HEK293 (cell line): ENCODE measurements around the gene SMIM24.

Source experiments
- CTCF ChIA-PET: fragments of 350-600 bp; formaldehyde crosslinking; extraction: SDS; loops from one replicate; lab custom pipeline; 2021; ENCODE audit warnings: antibody characterized with exemption; lab: Yijun Ruan, JAX
- POLR2A ChIA-PET: fragments of 300-600 bp; formaldehyde crosslinking; extraction: SDS; loops from one replicate; lab custom pipeline; 2020; ENCODE audit warnings: antibody characterized with exemption, inconsistent platforms; lab: Yijun Ruan, JAX
- H3K27ac ChIP-seq: fragments of 200-500 bp; sonication (Bioruptor generic); 2 replicates; pipeline ENCODE4 v1.5.1; 2014; ENCODE audit warnings: low read depth, low read length, control low read depth, inconsistent platforms; ENCODE audit errors: extremely low read depth
- H3K36me3 ChIP-seq, 2 experiments: fragments of 200-500 bp in 1 of 2; sonication (Bioruptor generic) in 1 of 2; 1 replicate in 1 of 2; 2 replicates in 1 of 2; pipeline ENCODE4 v1.5.1; 2014 to 2017; ENCODE audit warnings: inconsistent platforms in 2 of 2, low read length in 2 of 2; ENCODE audit not compliant: control insufficient read depth in 2 of 2, insufficient read depth in 1 of 2
- H3K4me1 ChIP-seq: fragments of 200-500 bp; sonication (Bioruptor generic); 2 replicates; pipeline ENCODE4 v1.5.1; 2014; ENCODE audit warnings: mild to moderate bottlenecking, low read length, inconsistent platforms; ENCODE audit not compliant: control insufficient read depth, insufficient read depth
- H3K4me3 ChIP-seq: 2 replicates; pipeline ENCODE4 v1.5.1; 2011; ENCODE audit warnings: low read depth, mild to moderate bottlenecking, control low read depth, low read length, moderate library complexity
- H3K9me3 ChIP-seq: fragments of 200-500 bp; sonication (Bioruptor generic); 2 replicates; pipeline ENCODE4 v1.5.1; 2014; ENCODE audit warnings: low read depth, low read length, inconsistent platforms; ENCODE audit not compliant: control insufficient read depth, insufficient read depth
- KLF10 ChIP-seq: fragments of 450-650 bp; IDR thresholded peaks from 2 replicates; pipeline ENCODE4 v1.5.1; 2018; ENCODE audit warnings: missing biosample characterization, mild to moderate bottlenecking, missing genetic modification characterization
- RBAK ChIP-seq: fragments of 450-650 bp; formaldehyde crosslinking; IDR thresholded peaks from 2 replicates; pipeline ENCODE4 v1.5.1; 2016; ENCODE audit warnings: missing biosample characterization, missing genetic modification characterization
- ZBTB20 ChIP-seq: fragments of 450-650 bp; formaldehyde crosslinking; IDR thresholded peaks from 2 replicates; pipeline ENCODE4 v1.5.1; 2016; ENCODE audit warnings: missing biosample characterization, missing genetic modification characterization
- ZFHX2 ChIP-seq: fragments of 450-650 bp; formaldehyde crosslinking; conservative IDR thresholded peaks from 2 replicates; pipeline ENCODE4 v1.5.1; 2016; ENCODE audit warnings: missing biosample characterization, missing genetic modification characterization
- ZNF146 ChIP-seq: fragments of 450-650 bp; formaldehyde crosslinking; IDR thresholded peaks from 2 replicates; pipeline ENCODE4 v1.5.1; 2016; ENCODE audit warnings: missing biosample characterization, missing genetic modification characterization
- ZNF302 ChIP-seq: fragments of 450-650 bp; formaldehyde crosslinking; IDR thresholded peaks from 2 replicates; pipeline ENCODE4 v1.5.1; 2016; ENCODE audit warnings: missing biosample characterization, missing genetic modification characterization, low read depth
- ZNF335 ChIP-seq: fragments of 450-650 bp; formaldehyde crosslinking; conservative IDR thresholded peaks from 2 replicates; pipeline ENCODE4 v1.5.1; 2016; ENCODE audit warnings: missing biosample characterization, missing genetic modification characterization
- ZNF354C ChIP-seq: fragments of 450-650 bp; formaldehyde crosslinking; IDR thresholded peaks from 2 replicates; pipeline ENCODE4 v1.5.1; 2016; ENCODE audit warnings: missing biosample characterization, missing genetic modification characterization, low read depth, borderline replicate concordance
- ZNF394 ChIP-seq: fragments of 450-650 bp; formaldehyde crosslinking; IDR thresholded peaks from 2 replicates; pipeline ENCODE4 v1.5.1; 2016; ENCODE audit warnings: missing biosample characterization, missing genetic modification characterization, mild to moderate bottlenecking, moderate library complexity, borderline replicate concordance
- ZNF488 ChIP-seq: fragments of 450-650 bp; formaldehyde crosslinking; IDR thresholded peaks from 2 replicates; pipeline ENCODE4 v1.5.1; 2016; ENCODE audit warnings: missing biosample characterization, missing genetic modification characterization
- ZNF549 ChIP-seq: fragments of 450-650 bp; IDR thresholded peaks from 2 replicates; pipeline ENCODE4 v1.5.1; 2018; ENCODE audit warnings: missing biosample characterization, missing genetic modification characterization, mild to moderate bottlenecking, inconsistent platforms, moderate library complexity
- TF ChIP-seq, protein P1 (sequence below): fragments of 450-650 bp; formaldehyde crosslinking; IDR thresholded peaks from 2 replicates; pipeline ENCODE4 v1.5.1; 2017; ENCODE audit warnings: missing biosample characterization, missing genetic modification characterization
- TF ChIP-seq, protein P2 (sequence below): fragments of 450-650 bp; formaldehyde crosslinking; conservative IDR thresholded peaks from 2 replicates; pipeline ENCODE4 v1.5.1; 2016; ENCODE audit warnings: low read depth, missing biosample characterization, missing genetic modification characterization

SMIM24 gene

DNA sequence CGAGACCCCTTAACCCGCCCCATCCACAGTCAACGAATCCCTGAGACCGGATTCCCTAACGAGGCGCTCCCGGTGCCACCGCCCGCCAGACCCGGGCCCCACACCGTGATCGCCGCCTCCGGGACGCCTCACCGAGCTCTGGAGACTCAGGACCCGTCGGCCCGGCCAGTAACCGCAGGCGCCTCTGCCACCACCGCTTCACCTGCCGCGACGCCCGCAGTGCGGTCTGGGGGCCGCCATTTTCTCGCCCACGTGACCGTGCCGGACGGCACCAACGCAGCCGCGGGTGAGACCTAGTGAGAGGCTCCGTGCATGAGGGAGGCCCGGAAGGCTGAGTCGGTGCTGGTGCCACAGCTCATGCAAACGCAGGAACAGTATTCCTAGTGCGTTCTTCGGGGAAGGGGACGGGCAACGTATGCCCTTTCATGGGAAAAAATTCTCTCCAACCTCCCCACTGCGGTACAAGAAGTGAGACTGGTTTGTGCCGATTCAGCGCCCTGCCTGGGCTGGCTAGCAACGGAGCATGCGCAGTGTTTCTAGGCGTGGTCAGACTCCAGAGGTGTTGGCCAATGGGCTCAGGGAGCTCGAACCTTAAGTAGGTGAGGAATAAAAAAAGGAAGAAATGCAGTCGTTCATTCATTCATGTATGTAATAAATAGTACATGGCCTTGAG lies 20.2 kb upstream of the SMIM24 start, which contains the start of gene DOHH (continued):
- TF ChIP-seq, protein P1, sequence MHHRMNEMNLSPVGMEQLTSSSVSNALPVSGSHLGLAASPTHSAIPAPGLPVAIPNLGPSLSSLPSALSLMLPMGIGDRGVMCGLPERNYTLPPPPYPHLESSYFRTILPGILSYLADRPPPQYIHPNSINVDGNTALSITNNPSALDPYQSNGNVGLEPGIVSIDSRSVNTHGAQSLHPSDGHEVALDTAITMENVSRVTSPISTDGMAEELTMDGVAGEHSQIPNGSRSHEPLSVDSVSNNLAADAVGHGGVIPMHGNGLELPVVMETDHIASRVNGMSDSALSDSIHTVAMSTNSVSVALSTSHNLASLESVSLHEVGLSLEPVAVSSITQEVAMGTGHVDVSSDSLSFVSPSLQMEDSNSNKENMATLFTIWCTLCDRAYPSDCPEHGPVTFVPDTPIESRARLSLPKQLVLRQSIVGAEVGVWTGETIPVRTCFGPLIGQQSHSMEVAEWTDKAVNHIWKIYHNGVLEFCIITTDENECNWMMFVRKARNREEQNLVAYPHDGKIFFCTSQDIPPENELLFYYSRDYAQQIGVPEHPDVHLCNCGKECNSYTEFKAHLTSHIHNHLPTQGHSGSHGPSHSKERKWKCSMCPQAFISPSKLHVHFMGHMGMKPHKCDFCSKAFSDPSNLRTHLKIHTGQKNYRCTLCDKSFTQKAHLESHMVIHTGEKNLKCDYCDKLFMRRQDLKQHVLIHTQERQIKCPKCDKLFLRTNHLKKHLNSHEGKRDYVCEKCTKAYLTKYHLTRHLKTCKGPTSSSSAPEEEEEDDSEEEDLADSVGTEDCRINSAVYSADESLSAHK (tag by site-specific recombination): peak; percentile 44
- TF ChIP-seq, protein P2, sequence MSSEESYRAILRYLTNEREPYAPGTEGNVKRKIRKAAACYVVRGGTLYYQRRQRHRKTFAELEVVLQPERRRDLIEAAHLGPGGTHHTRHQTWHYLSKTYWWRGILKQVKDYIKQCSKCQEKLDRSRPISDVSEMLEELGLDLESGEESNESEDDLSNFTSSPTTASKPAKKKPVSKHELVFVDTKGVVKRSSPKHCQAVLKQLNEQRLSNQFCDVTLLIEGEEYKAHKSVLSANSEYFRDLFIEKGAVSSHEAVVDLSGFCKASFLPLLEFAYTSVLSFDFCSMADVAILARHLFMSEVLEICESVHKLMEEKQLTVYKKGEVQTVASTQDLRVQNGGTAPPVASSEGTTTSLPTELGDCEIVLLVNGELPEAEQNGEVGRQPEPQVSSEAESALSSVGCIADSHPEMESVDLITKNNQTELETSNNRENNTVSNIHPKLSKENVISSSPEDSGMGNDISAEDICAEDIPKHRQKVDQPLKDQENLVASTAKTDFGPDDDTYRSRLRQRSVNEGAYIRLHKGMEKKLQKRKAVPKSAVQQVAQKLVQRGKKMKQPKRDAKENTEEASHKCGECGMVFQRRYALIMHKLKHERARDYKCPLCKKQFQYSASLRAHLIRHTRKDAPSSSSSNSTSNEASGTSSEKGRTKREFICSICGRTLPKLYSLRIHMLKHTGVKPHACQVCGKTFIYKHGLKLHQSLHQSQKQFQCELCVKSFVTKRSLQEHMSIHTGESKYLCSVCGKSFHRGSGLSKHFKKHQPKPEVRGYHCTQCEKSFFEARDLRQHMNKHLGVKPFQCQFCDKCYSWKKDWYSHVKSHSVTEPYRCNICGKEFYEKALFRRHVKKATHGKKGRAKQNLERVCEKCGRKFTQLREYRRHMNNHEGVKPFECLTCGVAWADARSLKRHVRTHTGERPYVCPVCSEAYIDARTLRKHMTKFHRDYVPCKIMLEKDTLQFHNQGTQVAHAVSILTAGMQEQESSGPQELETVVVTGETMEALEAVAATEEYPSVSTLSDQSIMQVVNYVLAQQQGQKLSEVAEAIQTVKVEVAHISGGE (tag by site-specific recombination): no peak
- TF ChIP-seq ZFHX2 (tag by site-specific recombination) (peak; percentile 88), KLF10 (tag by site-specific recombination) (peak; percentile 33; the same call in 1 of the 2 replicates), ZBTB20 (tag by site-specific recombination) (peak; percentile 14; the same call in 1 of the 2 replicates), ZNF354C (tag by site-specific recombination) (no peak), ZNF488 (tag by site-specific recombination) (0 out of 2 replicates have a peak, but pooled peaks have one; percentile 19), ZNF146 (tag by site-specific recombination) (no peak), ZNF394 (tag by site-specific recombination) (peak; percentile 64)

DNA sequence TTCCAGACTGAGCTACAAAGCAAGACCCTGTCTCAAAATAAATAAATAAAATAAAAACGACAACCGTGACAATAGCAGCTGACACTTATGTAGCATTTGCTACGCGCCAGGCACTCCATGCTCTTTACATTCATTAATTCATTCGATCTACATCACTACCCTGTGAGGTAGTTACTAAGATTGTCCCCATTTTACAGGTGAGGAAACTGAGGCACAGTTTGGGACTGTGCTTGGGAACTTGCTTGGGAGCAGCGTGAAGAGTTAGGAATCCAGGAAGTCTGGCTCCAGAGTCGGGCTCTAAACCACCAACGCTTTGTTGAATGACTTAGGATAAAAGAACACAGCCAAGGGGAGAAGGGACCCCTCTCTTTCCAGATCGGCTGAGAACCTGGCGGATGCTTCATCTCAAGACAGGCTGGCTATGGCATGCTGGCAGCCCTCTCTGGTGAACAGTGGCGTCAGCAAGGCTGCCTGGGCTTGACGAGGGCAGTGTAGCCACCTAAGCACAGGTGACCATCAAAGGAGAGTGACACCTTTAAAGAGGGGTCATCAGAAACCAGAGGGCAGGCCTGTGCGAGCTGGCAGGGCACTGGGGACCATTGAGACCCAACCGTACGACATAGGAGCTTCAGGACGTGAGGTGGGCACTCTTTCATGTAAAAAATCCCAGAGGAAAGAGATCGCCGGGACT lies 19.6 kb upstream of the SMIM24 start:
- peaks cover 2% of the 10 kb centered on the region for H3K4me1 ChIP-seq
- ChIA-PET POLR2A (interaction anchor here (1.0 to 1.6 kb wide), 4 partner anchors 21 to 224 kb away, joined by 3 to 7 read pairs (median 5); no protein-coding TSS in a partner anchor), CTCF (interaction anchor here (0.7 to 2.4 kb wide), 6 partner anchors 13 to 195 kb away, joined by 3 to 12 read pairs (median 4); no protein-coding TSS in a partner anchor)
- peak overlapping the region; percentile 84 for H3K27ac ChIP-seq
- peak overlapping the region; percentile 91 for H3K4me3 ChIP-seq
- H3K36me3 ChIP-seq: peaks cover 7 to 24% of the 10 kb centered on the region in 2 experiments; a peak in 2 of 3 replicates
- no peaks in the 10 kb centered on the region for H3K9me3 ChIP-seq
- TF ChIP-seq ZNF146 (tag by site-specific recombination) (no peak), ZNF302 (tag by site-specific recombination) (no peak), ZNF335 (peak; percentile 91)

DNA sequence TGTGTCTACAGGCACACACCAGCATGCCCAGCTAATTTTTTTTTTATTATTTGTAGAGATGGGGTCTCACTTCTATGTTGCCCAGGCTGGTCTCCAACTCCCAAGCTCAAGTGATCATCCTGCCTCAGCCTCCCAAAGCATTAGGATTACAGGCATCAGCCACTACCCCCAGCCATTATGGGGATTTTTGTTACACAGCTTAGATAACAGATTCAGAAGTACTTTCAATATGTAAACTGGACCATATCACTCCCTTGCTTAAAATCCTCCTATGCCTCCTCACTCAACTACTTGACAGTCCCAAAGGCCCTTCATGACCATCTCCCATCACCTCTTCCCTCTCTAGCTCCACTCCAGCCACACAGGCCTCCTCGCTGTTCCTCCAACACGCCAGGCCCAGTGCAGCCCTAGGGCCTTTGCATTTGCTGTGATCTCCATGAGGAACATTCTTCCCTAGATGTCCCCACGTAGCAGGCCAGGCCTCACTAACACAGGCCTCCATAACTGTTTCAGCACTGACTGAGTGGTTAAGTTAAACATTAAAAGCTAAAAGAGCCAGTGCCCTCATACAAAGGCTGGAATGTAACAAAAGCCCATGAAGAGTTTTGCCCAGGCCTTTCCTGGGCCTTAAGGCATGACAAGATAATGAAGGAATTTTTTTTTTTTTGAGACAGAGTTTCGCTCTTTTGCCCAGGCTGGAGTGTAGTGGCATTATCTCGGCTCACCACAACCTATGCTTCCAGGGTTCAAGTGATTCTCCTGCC lies 17.6 kb upstream of the SMIM24 start:
- Histone ChIP-seq H3K36me3 (peaks cover 7 to 39% of the 10 kb centered on the region in 2 experiments; a peak in 2 of 3 replicates), H3K27ac (no peak overlapping the region), H3K9me3 (no peaks in the 10 kb centered on the region), H3K4me3 (no peak overlapping the region), H3K4me1 (peaks cover 2% of the 10 kb centered on the region)
- CTCF ChIA-PET: interaction anchor here (0.6 to 2.4 kb wide), 2 partner anchors 13 to 25 kb away, joined by 6 to 12 read pairs; no protein-coding TSS in a partner anchor
- TF ChIP-seq ZNF549 (tag by site-specific recombination) (no peak), RBAK (peak; percentile 69; the same call in 1 of the 2 replicates)
- POLR2A ChIA-PET: no interaction called here
